GM18873 (cell line): Measurements from ENCODE around the gene LAMB2.

ENCODE experiments used
- ATAC-seq: cut with Tn5 transposase; IDR thresholded peaks from one replicate; pipeline ENCODE4 v1.9.1; 2021; ENCODE audit warnings: mild to moderate bottlenecking, moderate library complexity, moderate number of reproducible peaks; ENCODE audit not compliant: unreplicated experiment, low FRiP score

The LAMB2 gene

GRCh38 chr3:49079270-49079669 is 53.6 kb downstream of the LAMB2 start:
- ATAC-seq, result no peak

DNA sequence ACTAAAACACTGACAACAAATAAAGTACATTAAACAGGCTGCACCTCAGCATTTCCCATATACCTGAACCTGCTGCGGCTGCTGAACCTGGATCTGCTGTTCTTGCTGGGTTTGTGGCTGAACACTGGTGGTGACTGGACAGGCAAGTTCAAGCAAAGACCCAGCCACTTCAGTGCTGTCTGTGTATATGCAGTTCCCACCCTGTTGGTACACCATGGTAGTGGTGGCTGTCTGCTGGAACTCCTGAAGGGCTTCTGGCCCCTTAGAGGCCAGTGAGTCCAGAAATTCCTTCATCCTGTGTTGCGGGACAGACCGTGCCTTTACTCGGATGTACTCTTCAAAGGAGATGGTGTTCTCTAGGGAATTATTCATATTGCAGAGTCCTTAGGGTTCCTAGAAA is 56.2 kb downstream of the LAMB2 start:
- no peak for ATAC-seq

DNA sequence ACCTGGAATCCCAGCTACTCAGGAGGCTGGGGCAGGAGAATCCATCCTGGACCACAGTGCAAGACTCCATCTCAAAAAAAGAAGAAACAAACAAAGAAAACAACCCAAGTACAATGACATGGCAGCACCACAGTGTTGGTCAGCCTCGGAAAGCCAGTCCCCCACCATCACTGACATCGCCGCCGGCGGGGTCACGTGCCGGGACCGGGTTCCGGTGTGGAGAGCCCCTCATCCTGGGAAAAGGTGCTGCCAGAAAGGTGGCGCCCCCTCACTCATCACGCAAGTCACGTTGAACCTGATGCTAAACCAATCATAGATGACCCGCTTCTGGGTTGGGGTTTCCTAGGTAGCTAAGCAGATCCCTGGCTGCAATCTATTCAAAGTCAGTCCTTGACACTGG is 56.7 kb downstream of the LAMB2 start:
- no peak for ATAC-seq
